ENCODE data around the gene CARD10. TPM values are rescaled to one million over a fixed set of nuclear protein-coding genes. Genes with fewer than 3 reads are reported as not detected.

Gene CARD10
- polyA plus RNA-seq, 1 of the 3 experiments (the other 2 are of a cell fraction): 14.5 TPM

DNA sequence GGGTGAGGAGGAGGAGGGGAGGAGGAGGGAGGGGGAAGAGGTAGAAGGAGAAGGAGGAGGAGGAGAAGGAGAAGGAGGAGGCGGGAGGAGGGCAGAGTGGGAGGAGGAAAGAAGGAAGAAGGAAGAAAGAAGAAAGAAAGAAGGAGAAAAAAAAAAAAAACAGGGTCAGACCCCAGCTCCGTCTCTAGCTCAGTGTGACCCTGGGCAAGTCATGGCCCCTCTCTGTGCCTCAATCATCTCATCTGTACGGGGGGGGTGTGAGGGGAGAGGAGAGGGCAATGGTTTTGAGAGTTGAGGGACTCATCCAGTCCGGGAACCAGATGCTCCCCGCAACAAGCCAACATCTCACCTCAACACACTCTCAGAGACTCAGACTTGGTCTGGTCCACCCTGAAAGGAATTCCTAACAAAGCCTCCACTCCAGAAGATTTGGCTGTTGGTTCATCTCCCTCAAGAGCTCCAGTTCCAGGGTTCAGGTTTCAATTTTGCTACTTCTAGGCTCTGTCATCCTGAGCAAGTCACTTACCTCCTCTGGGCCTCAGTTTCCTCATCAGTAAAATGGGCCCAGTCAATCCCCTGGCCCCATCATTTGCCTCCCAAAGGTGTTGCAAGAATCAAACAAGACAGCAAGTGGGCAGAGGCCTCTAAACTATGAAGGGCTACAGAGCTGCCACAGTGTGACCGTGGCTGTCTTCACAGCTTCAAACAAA, 7.7 kb downstream of the CARD10 start (continued):
- TF ChIP-seq RXRA (IDR thresholded peaks at IDR 0.05; ENCODE audit: borderline replicate concordance, low read depth): no peak
- no peak for TF ChIP-seq FOXM1 (IDR thresholded peaks at IDR 0.05; ENCODE audit: low read depth)

GRCh38 chr22:37510091-37510490, 9.1 kb downstream of the CARD10 start:
- H3K4me3 ChIP-seq (ENCODE audit: low read depth in 2 of 2, low read length in 1 of 2): no peak overlapping the region
- H2AFZ ChIP-seq (ENCODE audit: low read depth): no peak overlapping the region
- peaks cover 0 to 20% of the 10 kb centered on the region in 2 experiments; a peak in 1 of 4 replicates for H3K4me1 ChIP-seq (ENCODE audit: control insufficient read depth in 1 of 2, insufficient read depth in 2 of 2, low read depth in 1 of 2, low read length in 1 of 2)
- no peak for DNase-seq
- ChIA-PET CTCF (interaction anchor here (1.1 to 1.7 kb wide), 3 partner anchors 17 to 312 kb away, joined by 3 to 4 read pairs (median 4); no protein-coding TSS in a partner anchor), POLR2A (no interaction called here)
- no peaks in the 10 kb centered on the region for H3K27me3 ChIP-seq (ENCODE audit: insufficient read depth)
- H3F3A ChIP-seq (replicated peaks; ENCODE audit: insufficient read depth): peaks cover 5% of the 10 kb centered on the region
- H3K9ac ChIP-seq: no peak overlapping the region
- TF ChIP-seq SIN3A (IDR thresholded peaks at IDR 0.05; ENCODE audit: borderline replicate concordance, low read depth, low read length) (no peak), REST (IDR thresholded peaks at IDR 0.05; ENCODE audit: low read depth, low read length) (no peak), YY1 (IDR thresholded peaks at IDR 0.05; ENCODE audit: low read depth) (no peak), USF1 (IDR thresholded peaks at IDR 0.05; ENCODE audit: borderline replicate concordance, low read depth) (no peak), GATA2 (CRISPR knock-in tag; IDR thresholded peaks at IDR 0.05) (no peak)
- peaks cover 0 to 6% of the 10 kb centered on the region in 2 experiments for H3K36me3 ChIP-seq (replicated peaks in 1 of 2; ENCODE audit: control insufficient read depth in 1 of 2, insufficient read depth in 2 of 2, low read length in 1 of 2)
- H3K4me2 ChIP-seq: no peak overlapping the region
- H3K27ac ChIP-seq (ENCODE audit: low read depth in 2 of 2, low read length in 1 of 2): no peak overlapping the region
- H4K20me1 ChIP-seq (ENCODE audit: insufficient read depth): no peaks in the 10 kb centered on the region
- peaks cover 5% of the 10 kb centered on the region; the same call in 1 of the 2 replicates for H3K79me2 ChIP-seq (ENCODE audit: insufficient read depth)
- 98% methylated on average over 9 of the region's 10 CpGs for whole genome bisulfite sequencing (ENCODE audit: low lambda C conversion rate)
- H3K9me3 ChIP-seq: no peaks in the 10 kb centered on the region
- H3K9me2 ChIP-seq: no peaks in the 10 kb centered on the region

Data from SK-N-SH (cell line).